DMS53 treated with DMSO at 0.1 percent for 48 hours (cell line): ENCODE data around the gene CCDC86.

Experiments used
- DNase-seq: peaks from one replicate; lab custom pipeline; 2025; ENCODE audit not compliant: unreplicated experiment; lab: John Stamatoyannopoulos, UW

Gene CCDC86

GRCh38 chr11:60867871-60868681 lies 26.2 kb downstream of the CCDC86 start:
- DNase-seq, result no peak

GRCh38 chr11:60868682-60869450 lies 27.0 kb downstream of the CCDC86 start:
- DNase-seq, result no peak

- DNase-seq, result no peak
Observed at GRCh38 chr11:60869451-60869825, 27.5 kb downstream of the CCDC86 start.

- peak; percentile 94 for DNase-seq
Observed at GRCh38 chr11:60870276-60870675, 28.4 kb downstream of the CCDC86 start.

DNA sequence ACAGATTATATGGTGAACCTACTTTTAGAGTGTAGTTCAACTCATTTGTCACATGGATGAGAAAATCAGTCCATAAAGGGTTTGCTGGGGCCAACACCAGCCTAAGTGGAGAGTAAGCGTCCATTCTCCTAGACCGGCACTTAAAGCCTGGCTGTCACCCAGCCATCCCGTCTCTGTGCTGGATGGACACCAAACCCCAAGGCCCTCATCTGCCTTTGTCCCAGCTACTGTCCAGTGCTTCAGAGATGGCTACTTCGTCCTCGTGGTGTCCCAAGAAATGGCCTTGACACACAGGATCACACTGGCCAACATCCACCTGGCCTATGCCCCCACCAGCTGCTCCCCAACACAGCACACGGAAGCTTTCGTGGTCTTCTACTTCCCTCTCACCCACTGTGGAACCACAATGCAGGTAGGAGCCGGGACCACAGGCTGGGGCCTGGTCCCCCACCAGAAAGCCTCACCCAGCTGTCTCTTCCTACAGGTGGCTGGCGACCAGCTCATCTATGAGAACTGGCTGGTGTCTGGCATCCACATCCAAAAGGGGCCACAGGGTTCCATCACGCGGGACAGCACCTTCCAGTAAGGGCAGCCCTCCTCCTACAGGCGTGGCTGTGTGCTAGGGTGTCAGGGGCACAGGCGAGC lies 28.9 kb downstream of the CCDC86 start:
- no peak for DNase-seq

DNA sequence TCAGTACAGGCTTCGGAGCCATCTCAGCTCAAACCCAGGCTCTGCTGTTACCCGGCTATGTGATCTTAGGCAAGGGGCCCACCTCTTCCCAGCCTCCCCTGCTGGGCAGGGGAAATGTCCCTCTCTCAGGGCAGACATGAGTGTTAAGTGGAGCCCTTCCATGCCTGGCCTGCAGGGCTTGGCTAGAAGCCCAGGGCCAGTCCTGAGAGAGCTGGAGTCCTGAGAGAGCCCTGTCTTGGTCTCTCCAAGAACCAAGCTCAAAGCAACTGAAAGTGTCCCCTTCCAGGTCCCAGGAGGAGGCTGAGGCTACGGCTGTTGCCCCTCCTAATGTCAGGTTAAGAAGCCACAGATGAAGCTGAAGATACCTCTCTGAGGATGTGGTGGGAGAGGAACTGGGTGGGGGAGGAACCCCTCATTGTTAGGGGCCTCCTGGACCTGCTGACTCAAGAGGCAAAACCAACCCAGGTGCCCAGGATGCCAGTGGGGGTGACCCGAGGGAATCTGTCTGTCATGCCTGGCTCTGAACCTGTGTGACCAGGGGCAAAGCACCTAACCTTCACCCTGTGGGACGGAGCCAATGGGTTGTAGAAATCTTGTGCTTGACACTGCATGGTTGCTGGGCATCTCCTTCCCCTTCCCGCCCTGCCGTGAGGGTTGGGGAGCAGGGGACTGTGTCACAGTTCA lies 29.6 kb downstream of the CCDC86 start:
- no peak for DNase-seq

GRCh38 chr11:60872124-60872960 lies 30.4 kb downstream of the CCDC86 start:
- no peak for DNase-seq

DNA sequence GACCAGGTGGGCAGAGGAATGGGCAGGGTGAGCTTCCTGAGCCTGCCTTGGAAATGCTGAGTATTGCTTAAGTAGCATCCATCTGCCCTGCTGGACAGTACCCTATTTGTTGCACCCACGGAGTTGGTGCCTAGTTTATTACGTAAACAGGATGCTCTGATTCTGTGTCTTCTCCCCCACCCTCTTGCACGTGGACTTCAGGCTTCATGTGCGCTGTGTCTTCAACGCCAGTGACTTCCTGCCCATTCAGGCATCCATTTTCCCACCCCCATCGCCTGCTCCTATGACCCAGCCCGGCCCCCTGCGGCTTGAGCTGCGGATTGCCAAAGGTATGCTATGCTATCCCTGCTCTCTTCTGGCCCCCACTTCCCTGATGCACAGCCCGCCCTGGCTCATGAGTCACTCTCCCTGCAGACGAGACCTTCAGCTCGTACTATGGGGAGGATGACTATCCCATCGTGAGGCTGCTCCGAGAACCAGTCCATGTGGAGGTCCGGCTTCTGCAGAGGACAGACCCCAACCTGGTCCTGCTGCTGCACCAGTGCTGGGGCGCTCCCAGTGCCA lies 31.1 kb downstream of the CCDC86 start:
- DNase-seq, result no peak

GRCh38 chr11:60873533-60873932 lies 31.6 kb downstream of the CCDC86 start:
- no peak for DNase-seq

GRCh38 chr11:60874421-60875365 lies 32.8 kb downstream of the CCDC86 start:
- no peak for DNase-seq

GRCh38 chr11:60875366-60876167 lies 33.7 kb downstream of the CCDC86 start:
- DNase-seq, result no peak

GRCh38 chr11:60876168-60876485 lies 34.2 kb downstream of the CCDC86 start:
- no peak for DNase-seq

DNA sequence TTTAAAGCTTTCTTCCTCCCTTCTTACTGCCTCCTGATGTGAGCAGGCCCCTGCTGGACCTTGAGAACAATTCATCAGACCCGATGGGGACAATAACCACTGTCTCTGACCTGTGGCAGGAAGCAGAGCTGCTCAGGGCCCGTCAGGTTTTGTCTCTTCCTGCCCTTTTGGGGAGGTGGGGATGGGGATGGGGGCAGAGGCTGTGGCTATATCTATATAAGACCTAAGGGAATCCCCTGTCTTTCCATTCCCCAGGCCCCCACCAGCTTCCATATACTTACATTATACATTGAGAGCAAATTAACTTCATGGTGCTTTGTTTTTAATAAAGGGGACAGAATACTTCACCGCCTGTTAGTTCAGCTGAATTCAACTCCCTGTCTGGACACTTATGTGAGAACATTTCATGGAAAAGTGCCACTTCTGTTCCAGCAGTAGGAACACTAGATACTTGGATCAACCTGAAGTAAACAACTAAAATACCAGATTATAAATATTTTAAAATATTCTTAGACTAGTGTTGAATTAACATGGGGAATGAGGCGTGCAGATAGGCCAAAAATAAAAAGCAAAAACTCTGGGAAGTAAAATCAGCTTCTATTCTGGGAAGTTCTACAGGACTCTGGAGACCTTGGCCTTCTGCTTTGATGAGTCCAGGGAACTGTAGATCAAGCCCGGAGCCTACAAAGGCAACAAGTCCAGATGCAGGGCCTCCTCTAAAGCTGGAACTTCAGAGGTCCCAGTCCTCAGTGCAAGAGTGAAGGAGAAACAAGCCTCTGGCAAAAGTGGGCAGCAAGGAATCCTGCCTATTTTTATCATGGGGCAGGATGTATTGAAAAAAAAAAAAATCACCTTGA lies 36.6 kb downstream of the CCDC86 start:
- no peak for DNase-seq

- no peak for DNase-seq
Observed at GRCh38 chr11:60879104-60879503, 37.2 kb downstream of the CCDC86 start.

GRCh38 chr11:60879971-60880588 lies 38.2 kb downstream of the CCDC86 start:
- DNase-seq, result no peak

- peak; percentile 99 for DNase-seq
Observed at GRCh38 chr11:60880643-60881282, 38.9 kb downstream of the CCDC86 start.
